SKM-1 (cell line): Measurements from ENCODE around the gene RABL2B.

Source experiments
- DNase-seq: peaks from one replicate; lab custom pipeline; 2025; ENCODE audit not compliant: unreplicated experiment; lab: John Stamatoyannopoulos, UW

RABL2B gene

GRCh38 chr22:50738649-50739227 is 44.7 kb downstream of the RABL2B start:
- DNase-seq: no peak

DNA sequence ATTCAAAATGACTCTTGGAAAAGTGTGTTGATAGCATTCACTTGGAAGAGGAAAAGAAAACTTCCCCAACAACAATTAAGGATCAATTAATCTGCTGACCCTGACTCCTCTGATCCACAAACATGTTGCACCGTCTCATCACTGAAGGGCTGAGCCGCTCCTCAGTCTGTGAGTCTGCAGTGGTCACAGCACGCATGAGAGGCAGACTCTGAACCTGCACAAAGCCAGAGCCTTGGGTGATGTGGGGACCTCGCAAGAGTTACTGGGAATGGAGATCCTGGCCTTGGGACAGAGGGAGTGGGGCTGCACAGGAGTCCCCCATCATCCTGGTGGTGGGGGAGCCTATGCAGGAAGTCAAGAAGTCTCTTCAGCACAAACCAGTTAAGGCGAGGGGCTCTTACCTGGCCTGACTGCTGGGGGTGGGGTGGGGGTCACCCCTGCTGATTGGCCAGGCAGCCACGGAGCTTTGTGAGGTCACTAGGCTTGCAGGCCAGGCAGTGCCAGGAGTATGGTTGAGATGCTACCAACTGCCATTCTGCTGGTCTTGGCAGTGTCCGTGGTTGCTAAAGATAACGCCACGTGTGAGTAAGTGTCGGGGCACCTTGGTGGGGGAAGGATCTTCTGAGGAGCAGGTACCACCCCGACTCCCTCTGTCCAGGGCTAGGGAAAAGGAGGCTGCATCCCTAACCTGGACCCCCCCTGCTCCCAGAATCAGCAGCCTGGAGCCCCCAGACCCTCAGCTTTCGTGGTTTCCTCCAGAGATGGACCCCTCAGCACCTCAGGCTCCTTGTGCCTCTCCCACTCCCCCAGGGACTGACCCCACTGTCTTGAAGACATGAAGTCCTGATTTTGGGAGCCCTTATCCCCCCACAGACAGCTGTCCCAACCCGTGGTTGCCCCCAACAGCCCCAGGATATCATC is 45.4 kb downstream of the RABL2B start, which contains the start of gene ACR:
TSS of gene ACR (plus strand) at position 477 of the 921 bp plus-strand sequence. CDS start at position 509, 32 bp downstream.
- DNase-seq: no peak

GRCh38 chr22:50735739-50736030 is 47.8 kb downstream of the RABL2B start:
- DNase-seq: no peak

GRCh38 chr22:50734986-50735738 is 48.3 kb downstream of the RABL2B start:
- no peak for DNase-seq

DNA sequence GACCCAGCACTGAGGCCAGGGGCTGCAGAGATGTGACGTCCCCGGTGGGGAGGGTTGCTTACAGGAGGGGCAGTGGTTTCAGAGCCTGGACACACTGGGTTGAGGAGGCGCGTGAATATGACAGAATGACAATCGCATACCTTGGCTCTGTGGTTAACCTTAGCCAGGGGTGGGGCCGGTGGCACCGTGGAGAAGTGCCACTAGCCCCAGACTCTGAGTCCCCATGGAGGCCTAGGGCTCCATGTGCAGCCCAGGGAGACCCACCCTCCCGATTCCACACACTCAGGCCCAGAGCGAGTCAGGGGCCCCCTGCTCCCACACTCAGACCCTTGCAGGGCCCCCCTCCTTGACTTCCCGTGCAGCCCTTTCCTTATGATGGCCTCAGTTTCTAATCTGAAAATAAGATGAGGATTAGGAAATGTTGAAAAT is 49.1 kb downstream of the RABL2B start:
- no peak for DNase-seq

GRCh38 chr22:50733521-50734342 is 49.7 kb downstream of the RABL2B start:
- DNase-seq: no peak

DNA sequence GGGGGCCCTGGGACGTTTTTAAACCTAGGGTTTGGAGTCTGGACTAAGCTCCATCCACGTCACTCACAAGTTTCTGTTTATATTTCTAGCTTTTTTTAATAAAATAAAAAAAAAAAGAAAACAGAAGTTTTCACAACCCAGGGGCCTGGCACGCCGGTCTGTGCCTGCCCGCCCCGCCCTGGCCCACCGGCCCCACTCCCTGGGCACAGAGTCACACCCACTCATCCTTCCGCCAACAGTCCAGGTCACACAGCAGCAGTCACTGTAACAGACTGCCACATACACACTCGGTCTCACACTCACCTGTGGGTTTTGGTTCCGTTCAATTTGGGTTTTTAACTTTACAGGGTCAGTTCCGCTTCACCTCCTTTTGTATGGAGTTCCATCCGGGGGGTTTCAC is 50.8 kb downstream of the RABL2B start:
- no peak for DNase-seq

GRCh38 chr22:50731811-50732624 is 51.4 kb downstream of the RABL2B start:
- peak; percentile 27 for DNase-seq

- no peak for DNase-seq
Measured at GRCh38 chr22:50730941-50731661, 52.3 kb downstream of the RABL2B start.

DNA sequence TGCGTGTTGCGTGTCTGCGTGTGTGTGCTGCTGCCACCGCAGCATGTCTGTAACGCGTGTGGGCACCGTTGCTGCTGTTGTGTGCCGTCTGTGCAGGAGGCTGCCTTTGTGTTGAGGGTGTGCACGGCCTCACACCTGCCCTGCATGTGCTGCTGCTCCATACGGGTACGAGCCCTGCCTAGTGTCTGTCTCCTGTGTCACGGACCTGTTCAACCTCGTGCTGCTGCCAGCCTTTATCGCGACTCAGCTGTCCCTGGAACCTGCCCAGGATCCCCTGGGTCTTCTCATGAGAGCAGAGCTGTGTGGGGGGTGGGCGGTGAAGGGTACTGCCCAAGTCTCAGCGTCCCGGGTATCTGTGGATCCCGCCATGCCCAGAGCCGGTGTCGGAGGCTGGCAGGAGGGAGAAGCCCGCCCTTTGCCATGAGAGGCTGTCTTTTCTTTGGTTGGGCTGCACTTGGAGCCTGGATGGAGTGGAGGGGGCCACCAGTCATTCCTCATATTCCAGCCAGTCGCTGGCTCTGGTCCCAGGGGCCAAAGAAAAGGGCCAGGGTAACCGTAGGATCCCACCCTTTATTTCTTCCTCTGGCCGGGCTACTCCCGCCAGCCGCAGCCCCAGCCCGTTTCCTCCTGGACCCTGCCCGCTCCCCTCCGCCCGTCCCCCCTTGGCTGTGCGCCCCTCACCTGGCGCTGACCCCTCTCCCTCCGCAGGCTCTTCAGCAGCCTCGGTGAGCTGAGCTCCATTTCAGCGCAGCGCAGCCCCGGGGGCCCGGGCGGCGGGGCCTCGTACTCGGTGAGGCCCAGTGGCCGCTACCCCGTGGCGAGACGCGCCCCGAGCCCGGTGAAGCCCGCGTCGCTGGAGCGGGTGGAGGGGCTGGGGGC is 53.2 kb downstream of the RABL2B start:
- no peak for DNase-seq

DNA sequence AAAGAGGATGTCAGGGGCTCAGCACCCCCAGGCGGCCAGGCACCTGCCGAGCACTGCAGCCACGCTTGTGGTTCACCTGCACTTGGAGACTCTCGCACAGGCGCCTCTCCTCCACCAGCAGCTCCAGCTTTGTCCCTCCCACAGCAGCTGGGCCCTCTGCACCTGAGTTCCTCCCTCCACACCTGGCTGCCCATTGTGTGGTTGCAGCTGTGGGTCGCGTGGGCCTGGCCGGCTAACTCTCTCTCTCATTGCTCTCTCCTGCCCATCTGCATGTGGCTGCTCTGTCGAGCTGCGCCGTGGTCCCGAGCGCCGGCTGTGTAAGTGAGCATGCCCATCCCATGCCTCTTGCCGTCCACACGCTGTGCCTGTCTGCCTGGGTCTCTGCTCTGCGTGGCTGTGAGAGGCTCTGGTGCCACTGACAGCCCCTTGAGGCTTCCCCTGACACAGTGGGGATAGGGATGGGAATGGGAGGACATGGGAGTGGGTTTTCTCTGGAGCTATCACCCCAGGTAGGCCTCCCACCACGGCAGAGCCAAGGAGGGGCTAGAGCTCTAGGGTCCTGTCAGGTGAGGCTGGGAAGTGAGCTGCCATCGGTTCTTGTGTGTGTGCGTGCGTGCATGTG is 53.9 kb downstream of the RABL2B start:
- no peak for DNase-seq

DNA sequence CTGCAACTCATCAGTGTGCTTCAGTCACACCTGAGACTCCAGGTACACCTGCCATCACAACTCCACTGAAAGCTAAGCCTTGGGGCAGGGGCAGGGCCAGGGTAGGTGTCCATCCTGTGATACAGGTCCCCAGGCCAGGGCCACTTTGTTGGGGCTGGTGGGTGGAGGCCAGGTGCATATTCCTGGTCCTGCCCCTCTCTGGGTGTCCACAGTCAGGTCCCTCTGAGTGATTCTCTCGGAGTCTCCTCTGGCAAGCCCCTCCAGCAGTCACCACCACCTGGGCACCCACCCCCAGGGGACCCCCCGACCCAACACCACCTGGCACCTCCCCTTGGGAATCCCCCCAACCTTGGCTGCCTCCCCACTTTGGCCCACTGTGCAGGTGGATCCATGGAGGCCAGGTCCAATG is 54.9 kb downstream of the RABL2B start:
- no peak for DNase-seq

DNA sequence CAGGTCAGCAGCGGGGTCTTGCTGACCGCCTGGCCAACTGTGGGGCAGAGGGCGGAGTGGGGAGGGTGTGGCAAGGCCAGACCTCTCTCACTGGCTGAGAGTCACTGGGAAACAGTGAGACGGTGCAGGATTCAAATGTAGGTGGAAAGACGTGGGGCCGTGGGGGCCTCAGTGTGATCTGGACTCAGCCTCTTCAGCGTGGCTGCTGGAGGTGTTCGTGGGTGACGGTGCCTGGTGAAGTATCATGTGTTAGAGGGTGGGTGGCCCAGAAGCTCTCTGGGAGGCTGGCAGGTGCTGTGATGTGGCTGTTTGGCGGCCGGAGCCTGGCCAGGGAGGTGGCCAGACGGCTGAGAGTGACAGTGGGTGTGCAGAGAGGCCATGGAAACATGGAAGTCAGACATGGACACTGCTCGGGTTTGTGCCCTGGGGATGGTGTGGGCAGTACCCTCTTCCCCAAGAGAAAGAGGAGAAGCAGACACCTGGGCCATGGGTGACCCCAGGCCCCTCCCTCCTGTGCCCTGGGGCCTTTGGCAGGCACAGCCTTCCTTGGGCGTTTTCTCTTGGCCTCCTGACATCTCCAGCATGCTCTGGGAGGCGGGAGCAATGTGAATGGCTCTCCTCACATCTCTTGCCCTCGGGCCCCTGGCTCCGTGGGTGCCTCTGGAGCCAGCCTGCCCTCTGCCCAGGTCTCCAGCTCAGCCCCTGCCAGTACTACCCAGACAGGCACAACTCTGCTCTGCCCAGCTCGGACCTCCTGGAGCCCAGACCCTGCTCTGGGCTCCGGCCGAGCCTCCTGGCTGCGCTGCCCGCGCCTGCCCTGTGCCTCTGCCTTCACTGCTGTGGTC is 55.5 kb downstream of the RABL2B start:
- no peak for DNase-seq

DNA sequence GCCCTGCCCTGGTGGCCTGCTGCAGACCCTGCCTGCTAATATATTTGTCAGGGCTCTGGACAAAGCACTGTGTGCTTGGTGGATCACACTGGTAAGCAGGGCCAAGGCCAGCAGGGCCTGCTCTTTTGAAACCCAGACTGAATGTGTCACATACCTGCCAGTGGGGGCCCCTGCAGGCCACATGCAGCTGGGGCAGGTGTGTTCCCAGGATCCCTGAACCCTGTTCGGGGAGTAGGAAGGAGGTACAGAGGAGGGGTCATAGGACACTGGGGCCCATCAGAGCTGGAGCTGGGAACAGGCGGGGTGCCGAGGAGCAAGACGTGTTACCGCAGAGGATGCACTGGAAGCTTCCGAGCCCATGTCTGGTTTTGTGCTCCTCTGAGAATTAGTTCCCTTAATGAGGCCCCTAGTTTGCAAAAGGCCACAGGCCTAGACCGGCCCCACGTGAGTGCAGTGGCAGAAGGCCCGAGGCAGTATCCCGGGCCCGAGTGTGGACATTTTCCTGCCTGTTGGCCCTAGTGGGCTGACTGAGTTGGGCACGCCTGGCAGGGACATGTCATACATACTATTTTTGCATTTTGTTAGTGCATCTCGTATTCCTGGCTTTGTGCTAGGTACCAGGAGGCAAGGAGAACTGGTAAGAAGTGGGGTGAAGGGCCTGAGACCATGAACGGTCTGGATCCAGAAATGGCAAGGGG is 56.6 kb downstream of the RABL2B start:
- DNase-seq: no peak

- no peak for DNase-seq
Measured at GRCh38 chr22:50725597-50725996, 57.8 kb downstream of the RABL2B start.

DNA sequence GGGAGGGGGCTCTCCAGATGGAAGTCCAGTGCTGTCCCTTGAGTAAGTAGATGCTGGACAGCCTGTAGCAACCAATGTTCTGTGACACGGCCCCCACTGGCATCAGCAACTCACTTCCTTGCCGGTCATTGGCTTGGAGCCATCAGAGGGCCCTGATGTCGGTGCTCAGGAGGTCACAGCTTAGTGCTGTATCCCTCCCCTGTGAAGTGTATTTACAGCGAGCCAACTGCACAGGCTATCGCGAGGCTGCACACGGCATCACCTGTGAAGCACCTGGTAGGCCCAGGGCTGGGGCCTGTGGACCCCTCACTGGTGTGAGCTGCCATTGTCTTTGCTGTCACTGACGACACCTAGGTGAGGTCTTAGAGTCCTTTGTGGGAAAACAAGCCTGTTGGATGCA is 58.8 kb downstream of the RABL2B start:
- no peak for DNase-seq

DNA sequence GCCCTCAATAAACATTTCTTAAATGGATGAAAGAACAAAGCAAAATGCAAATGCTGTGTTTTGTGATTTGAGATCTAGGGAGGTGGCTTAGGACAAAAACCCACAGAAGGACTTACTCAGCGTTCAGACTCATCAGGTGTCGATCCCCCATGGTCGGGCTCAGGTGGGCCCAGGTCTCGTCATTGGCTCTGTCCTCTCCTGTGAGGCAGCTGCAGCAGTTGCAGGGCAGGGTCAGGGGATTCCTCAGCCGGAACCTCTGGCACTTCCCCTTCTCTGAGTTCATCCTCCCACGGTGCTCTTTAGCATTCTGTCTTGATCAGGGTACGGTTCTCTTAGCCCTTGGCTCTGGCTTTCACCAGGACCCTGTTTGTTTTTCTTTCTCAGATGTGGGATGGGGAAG is 59.4 kb downstream of the RABL2B start:
- DNase-seq: no peak
